Stimulated activated CD4-positive, alpha-beta T cell treated with anti-CD3 and anti-CD28 coated beads, Interleukin-15, amount 100 ng/mL, for 1 hour (primary cell): ENCODE data around the gene SLC2A13.
"Not testable (repeated sequence)": the region's sequence is repeated elsewhere in the genome, so short reads cannot be mapped to it uniquely, and the experiment has no call there.

Experiments
- DNase-seq, 2 donors: peaks; one replicate each; pipeline ENCODE4 v3.0.0-alpha.2; 2020; ENCODE audit warnings: low read depth in 1 of 2, low spot score in 1 of 2

The SLC2A13 gene

DNA sequence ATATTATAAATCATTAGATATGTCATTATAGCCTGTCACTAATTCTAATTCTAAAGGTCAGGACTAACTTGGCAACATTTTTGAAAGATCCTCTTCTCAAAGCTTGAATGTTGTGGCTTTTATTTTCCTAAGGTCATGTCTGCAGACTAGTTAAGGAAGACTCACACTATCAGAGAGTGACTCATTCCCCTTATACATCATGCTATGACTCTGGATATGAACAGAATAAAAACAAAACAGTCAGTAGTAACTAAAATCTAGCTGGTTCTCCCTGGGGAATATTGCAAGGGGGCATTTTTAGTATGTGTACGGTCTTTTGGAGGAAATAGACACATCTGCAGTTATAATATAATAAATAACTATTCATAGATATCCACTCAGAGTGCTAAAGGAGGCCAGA, 170.6 kb downstream of the SLC2A13 start:
- DNase-seq = no peak

DNA sequence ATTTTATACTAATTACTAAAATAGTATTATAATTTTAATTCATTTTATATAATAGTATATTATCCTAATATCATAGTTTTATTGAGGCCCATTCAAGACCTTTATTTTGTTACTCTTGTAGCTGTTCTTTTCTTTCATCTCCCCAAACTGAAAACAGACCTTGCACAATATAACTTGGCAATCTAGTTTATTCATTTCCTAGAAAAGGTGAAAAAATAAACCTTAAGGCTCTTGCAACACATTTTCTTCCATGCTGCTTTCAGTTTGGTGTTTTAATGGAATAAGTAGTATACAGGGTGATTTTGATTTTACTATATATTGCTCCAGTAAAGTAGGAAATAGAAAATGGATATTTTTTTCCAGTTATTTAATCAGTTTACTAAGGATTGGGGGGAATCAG, 174.0 kb downstream of the SLC2A13 start:
- DNase-seq = no peak

GRCh38 chr12:39931231-39931630, 174.7 kb downstream of the SLC2A13 start:
- DNase-seq = no peak

DNA sequence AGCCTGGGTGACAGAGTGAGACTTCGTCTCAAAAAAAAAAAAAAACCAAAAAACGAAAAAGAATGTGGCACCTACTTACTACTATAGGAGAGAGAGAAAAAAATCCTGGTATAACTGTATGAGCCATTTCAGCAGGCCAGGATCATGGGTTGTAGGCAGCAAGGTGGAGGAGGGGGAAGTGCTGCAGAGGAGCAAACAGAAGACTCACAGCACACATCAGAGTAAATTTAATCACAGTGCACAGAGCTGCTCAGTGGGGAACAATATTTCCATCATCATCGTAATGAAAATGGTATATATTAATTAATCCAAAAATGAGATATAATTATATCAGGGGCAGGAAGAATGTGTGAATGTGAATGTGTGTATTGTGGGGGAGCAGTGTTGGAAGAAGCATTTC, 175.8 kb downstream of the SLC2A13 start:
- no peak for DNase-seq

GRCh38 chr12:39928181-39928899, 177.5 kb downstream of the SLC2A13 start:
- DNase-seq = no peak

GRCh38 chr12:39923364-39923763, 182.5 kb downstream of the SLC2A13 start:
- DNase-seq = no peak

DNA sequence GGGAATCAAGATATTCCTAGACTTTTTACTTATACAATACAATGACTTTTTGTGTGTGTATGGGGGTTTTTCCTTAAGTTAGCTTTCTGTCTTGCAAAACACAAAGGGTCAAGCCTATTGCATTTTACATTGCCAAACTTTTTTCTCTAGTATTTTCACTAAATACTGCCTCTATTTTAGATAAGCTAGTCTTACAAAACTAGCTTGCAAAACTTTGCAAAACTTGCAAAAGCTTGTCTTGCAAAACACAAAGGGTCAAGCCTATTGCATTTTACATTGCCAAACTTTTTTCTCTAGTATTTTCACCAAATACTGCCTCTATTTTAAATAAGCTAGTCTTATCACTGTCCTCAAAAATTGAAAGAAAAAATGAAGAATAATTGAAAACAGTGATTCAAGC, 183.3 kb downstream of the SLC2A13 start:
- not testable (repeated sequence) for DNase-seq

- DNase-seq = no peak
These were observed 185.2 kb downstream of the SLC2A13 start for GRCh38 chr12:39920647-39921046.

DNA sequence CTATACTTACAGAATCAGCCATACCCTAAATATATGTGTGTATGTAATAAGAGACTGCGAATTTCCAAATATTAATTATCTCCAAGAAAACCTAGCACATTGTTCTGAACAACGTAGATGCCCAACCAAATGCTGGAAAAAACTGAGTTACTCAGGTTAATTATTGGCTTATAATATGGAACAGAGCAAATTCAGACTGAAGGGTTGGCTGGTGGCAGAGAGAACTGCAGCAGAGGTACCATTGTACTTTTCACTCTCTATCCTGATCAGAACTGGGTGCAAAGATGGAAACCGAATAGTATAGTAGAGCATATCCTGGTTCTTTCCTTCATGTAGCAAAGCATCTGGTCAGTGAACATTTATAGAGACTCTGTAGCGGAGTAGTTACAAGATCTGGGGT, 185.7 kb downstream of the SLC2A13 start:
- DNase-seq = no peak

- no peak for DNase-seq
These were observed 186.1 kb downstream of the SLC2A13 start for GRCh38 chr12:39919790-39920189.

DNA sequence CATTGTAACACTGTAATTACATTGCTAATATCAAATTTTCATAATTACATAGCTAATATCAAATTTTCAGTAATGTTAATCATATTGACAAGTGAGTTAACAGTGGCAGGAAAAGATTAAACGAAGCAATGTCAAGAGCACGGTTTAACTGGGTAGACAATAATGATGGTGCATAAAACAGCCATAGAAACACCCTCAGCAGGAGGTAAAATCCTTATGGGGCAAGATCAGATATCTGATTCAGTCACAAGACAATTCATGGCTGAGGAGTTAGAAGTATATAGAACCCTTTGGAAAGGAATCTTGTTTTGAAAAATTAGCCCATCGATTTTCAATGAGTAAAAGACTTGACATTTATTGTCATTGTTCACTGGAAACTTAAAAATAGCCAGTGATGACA, 190.6 kb downstream of the SLC2A13 start:
- no peak for DNase-seq

GRCh38 chr12:39912211-39912980, 193.5 kb downstream of the SLC2A13 start:
- no peak for DNase-seq

GRCh38 chr12:39906237-39906636, 199.6 kb downstream of the SLC2A13 start:
- no peak for DNase-seq

GRCh38 chr12:39905152-39905551, 200.7 kb downstream of the SLC2A13 start:
- DNase-seq = no peak

- DNase-seq = no peak
These were observed 203.1 kb downstream of the SLC2A13 start for GRCh38 chr12:39902821-39903220.

GRCh38 chr12:39897315-39897714, 208.6 kb downstream of the SLC2A13 start:
- no peak for DNase-seq

DNA sequence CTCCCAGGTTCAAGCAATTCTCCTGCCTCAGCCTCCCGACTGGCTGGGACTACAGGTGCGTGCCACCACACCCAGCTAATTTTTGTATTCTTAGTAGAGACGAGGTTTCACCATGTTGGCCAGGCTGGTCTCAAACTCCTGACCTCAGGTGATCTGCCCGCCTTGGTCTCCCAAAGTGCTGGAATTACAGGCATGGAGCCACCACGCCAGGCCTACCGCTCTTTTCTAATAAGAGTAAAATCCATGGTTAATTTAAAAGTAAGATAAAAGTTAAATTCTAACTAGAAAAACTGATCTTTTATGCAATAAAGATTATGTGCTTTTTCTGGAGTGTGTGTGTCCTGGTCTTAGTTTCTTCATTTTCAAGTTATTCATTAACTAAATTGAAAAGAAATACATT, 212.5 kb downstream of the SLC2A13 start:
- not testable (repeated sequence) for DNase-seq

- no peak for DNase-seq
These were observed 213.7 kb downstream of the SLC2A13 start for GRCh38 chr12:39892146-39892545.

- no peak for DNase-seq
These were observed 218.0 kb downstream of the SLC2A13 start for GRCh38 chr12:39887856-39888255.

- no peak for DNase-seq
These were observed 219.8 kb downstream of the SLC2A13 start for GRCh38 chr12:39886106-39886505.

- DNase-seq = no peak
These were observed 221.2 kb downstream of the SLC2A13 start for GRCh38 chr12:39884616-39885125.

- no peak for DNase-seq
These were observed 222.5 kb downstream of the SLC2A13 start for GRCh38 chr12:39883411-39883810.
